Measurements from ENCODE around the gene TRAPPC10. TPM values are rescaled to one million over a fixed set of nuclear protein-coding genes. Genes with fewer than 3 reads are reported as not detected.

Gene TRAPPC10
- total and polyA plus RNA-seq, 9 of the 15 experiments (the other 6 are each of a cell fraction or from before 2014, with no cell fraction given): 1.1 to 33.8 (median 24.3) TPM

DNA sequence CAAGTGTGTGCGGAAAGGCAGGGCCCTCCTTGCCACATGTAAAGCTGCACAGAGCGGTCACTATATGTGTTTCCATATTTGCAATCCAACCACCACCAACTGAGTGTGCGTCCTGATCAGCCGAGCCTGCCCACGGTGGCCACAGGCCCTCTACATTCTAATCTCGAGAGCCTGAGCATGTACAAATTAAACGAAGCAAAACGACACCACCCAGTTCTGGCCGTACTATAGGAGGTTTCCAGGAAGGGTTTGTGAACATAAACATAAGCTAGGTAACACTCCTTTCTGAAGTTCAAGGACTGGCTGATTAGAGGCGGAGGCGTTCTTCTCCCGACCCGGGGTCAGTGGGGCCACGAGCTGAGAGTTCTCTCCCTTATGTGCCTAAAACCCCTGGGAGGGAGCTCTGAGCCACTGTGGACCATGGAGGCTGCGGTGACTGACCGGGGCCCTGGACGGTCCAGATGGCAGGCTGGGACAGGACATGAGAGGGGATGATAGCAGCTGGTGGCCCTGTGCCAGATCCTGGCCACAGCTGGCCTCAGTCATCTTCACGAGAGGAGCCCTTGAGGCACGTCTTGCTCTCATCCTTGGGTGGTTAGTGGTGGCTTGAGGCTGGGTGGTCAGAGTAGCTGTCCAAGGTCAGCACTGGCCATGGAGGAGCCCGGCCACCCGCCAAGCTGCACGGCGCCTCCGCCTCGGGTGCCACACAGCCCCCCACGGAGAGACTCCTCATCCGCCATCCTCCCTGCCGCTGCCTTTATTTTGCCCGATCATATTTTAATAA lies 39.1 kb upstream of the TRAPPC10 start (continued):
- peak; percentile 44 for TF ChIP-seq REST (IDR thresholded peaks at IDR 0.05; ENCODE audit: borderline replicate concordance)
- TF ChIP-seq REST (CRISPR knock-in tag; IDR thresholded peaks at IDR 0.05; ENCODE audit: low read depth): no peak
- TF ChIP-seq KLF13 (tag; IDR thresholded peaks at IDR 0.05; ENCODE audit: borderline replicate concordance, low read depth): no peak
- TF ChIP-seq NFIC (IDR thresholded peaks at IDR 0.05): peak; percentile 96
- no peak for TF ChIP-seq RREB1 (CRISPR knock-in tag; IDR thresholded peaks at IDR 0.05)
- no peak for TF ChIP-seq ADNP (tag; IDR thresholded peaks at IDR 0.05)
- TF ChIP-seq VEZF1 (CRISPR knock-in tag; IDR thresholded peaks at IDR 0.05): no peak
- TF ChIP-seq TAF9B (IDR thresholded peaks at IDR 0.05; ENCODE audit: partially characterized antibody): no peak
- TF ChIP-seq POLR3A (IDR thresholded peaks at IDR 0.05; ENCODE audit: borderline replicate concordance, extremely low read depth, insufficient read depth, insufficient read length): no peak
- 0 out of 2 replicates have a peak, but pooled peaks have one; percentile 32 for TF ChIP-seq ARID1B (IDR thresholded peaks at IDR 0.05)

Measured in K562 (cell line).